Osteoblast (primary cell): ENCODE measurements around the gene GOLPH3. TPM values are rescaled to one million over a fixed set of nuclear protein-coding genes. Genes with fewer than 3 reads are reported as not detected.
"Not testable (repeated sequence)": the region's sequence is repeated elsewhere in the genome, so short reads cannot be mapped to it uniquely, and the experiment has no call there.

Experiments
- DNase-seq: peaks from one replicate; pipeline ENCODE4 v3.0.0; 2011; ENCODE audit warnings: low spot score, mixed read lengths; ENCODE audit not compliant: insufficient read length; ENCODE audit errors: missing footprints
- H2AFZ ChIP-seq: 2 replicates; pipeline ENCODE4 v1.6.0; 2011; ENCODE audit warnings: mild to moderate bottlenecking, low read length
- H3K27ac ChIP-seq: 2 replicates; pipeline ENCODE4 v1.5.1; 2011; ENCODE audit warnings: mild to moderate bottlenecking, low read depth, low read length, moderate library complexity
- H3K27me3 ChIP-seq: 2 replicates; pipeline ENCODE4 v1.6.0; 2012; ENCODE audit warnings: mild to moderate bottlenecking, control low read depth, inconsistent platforms, low read length, moderate library complexity; ENCODE audit not compliant: insufficient read depth
- H3K36me3 ChIP-seq: 2 replicates; pipeline ENCODE4 v1.5.1; 2011; ENCODE audit warnings: mild to moderate bottlenecking, low read length, control low read depth, moderate library complexity; ENCODE audit not compliant: insufficient read depth
- H3K4me1 ChIP-seq: 2 replicates; pipeline ENCODE4 v1.5.1; 2011; ENCODE audit warnings: mild to moderate bottlenecking, low read length, control low read depth, moderate library complexity; ENCODE audit not compliant: insufficient read depth
- H3K4me2 ChIP-seq: 2 replicates; pipeline ENCODE4 v1.6.0; 2011; ENCODE audit warnings: mild to moderate bottlenecking, low read length; ENCODE audit not compliant: insufficient read depth
- H3K4me3 ChIP-seq: fragments of 200-600 bp; sonication (generic); 3 replicates; pipeline ENCODE4 v1.5.1; 2012; ENCODE audit warnings: mild to moderate bottlenecking, low read length, inconsistent platforms; ENCODE audit not compliant: insufficient read depth
- H3K79me2 ChIP-seq: 2 replicates; pipeline ENCODE4 v1.6.0; 2012; ENCODE audit warnings: mild to moderate bottlenecking, low read length, control low read depth, inconsistent platforms; ENCODE audit not compliant: insufficient read depth
- H3K9me3 ChIP-seq: 2 replicates; pipeline ENCODE4 v1.5.1; 2011; ENCODE audit warnings: low read depth, low read length, control low read depth
- H4K20me1 ChIP-seq: 2 replicates; pipeline ENCODE4 v1.6.0; 2012; ENCODE audit warnings: mild to moderate bottlenecking, low read length, control low read depth; ENCODE audit not compliant: insufficient read depth
- CTCF ChIP-seq: IDR thresholded peaks from 2 replicates; pipeline ENCODE4 v1.5.1; 2011; ENCODE audit warnings: mild to moderate bottlenecking, low read depth, low read length, moderate library complexity; ENCODE audit errors: extremely low read depth
- total RNA-seq: library from RNA; depleted of rRNA; stranded (reverse); fragments of >200 nt; gene quantifications from 2 replicates; pipeline ENCODE4 v1.2.3, GENCODE V29; 2012

Gene GOLPH3
- 83.2 and 88.7 TPM in 2 replicates for total RNA-seq

GRCh38 chr5:32174011-32174870 lies at the start of gene GOLPH3:
Gene GOLPH3 (minus strand): TSS chr5:32174319. CDS start chr5:32174034, 285 bp downstream.
- Histone ChIP-seq H3K4me2 (peak within 1 kb of the TSS; percentile 91), H3K4me1 (peaks cover 25% of the 10 kb centered on the region), H3K27me3 (no peaks in the 10 kb centered on the region), H3K9me3 (no peaks in the 10 kb centered on the region), H3K4me3 (peak within 1 kb of the TSS; percentile 98), H3K27ac (peak within 1 kb of the TSS; percentile 99), H3K36me3 (peaks cover 24% of the 10 kb centered on the region), H4K20me1 (peaks cover 35% of the 10 kb centered on the region), H2AFZ (peak within 1 kb of the TSS; percentile 95), H3K79me2 (peaks cover 59% of the 10 kb centered on the region)
- TF ChIP-seq CTCF, result no peak
- peak; percentile 97 for DNase-seq

GRCh38 chr5:32222723-32223470 lies 48.8 kb upstream of the GOLPH3 start:
- H3K79me2 ChIP-seq, result no peaks in the 10 kb centered on the region
- H3K4me2 ChIP-seq, result no peak overlapping the region
- no peaks in the 10 kb centered on the region for H3K9me3 ChIP-seq
- TF ChIP-seq CTCF, result no peak
- H3K27me3 ChIP-seq, result no peaks in the 10 kb centered on the region
- no peak overlapping the region for H3K27ac ChIP-seq
- no peak overlapping the region for H3K4me3 ChIP-seq
- no peaks in the 10 kb centered on the region for H3K36me3 ChIP-seq
- H4K20me1 ChIP-seq, result no peaks in the 10 kb centered on the region
- no peak for DNase-seq
- H3K4me1 ChIP-seq, result peaks cover 13% of the 10 kb centered on the region
- no peak overlapping the region for H2AFZ ChIP-seq

- H3K79me2 ChIP-seq, result no peaks in the 10 kb centered on the region
- no peaks in the 10 kb centered on the region for H3K36me3 ChIP-seq
- no peak for TF ChIP-seq CTCF
- no peak overlapping the region for H3K4me3 ChIP-seq
- no peaks in the 10 kb centered on the region for H3K27me3 ChIP-seq
- no peaks in the 10 kb centered on the region for H3K4me1 ChIP-seq
- H2AFZ ChIP-seq, result peak overlapping the region; percentile 40
- H3K4me2 ChIP-seq, result no peak overlapping the region
- no peaks in the 10 kb centered on the region for H3K9me3 ChIP-seq
- no peak for DNase-seq
- no peaks in the 10 kb centered on the region for H4K20me1 ChIP-seq
- H3K27ac ChIP-seq, result no peak overlapping the region
Measured at GRCh38 chr5:32217886-32218396, 43.8 kb upstream of the GOLPH3 start.

- H3K4me3 ChIP-seq, H3K4me1 ChIP-seq, DNase-seq, H3K79me2 ChIP-seq, H3K4me2 ChIP-seq, H3K27ac ChIP-seq, H3K27me3 ChIP-seq, H3K36me3 ChIP-seq, H2AFZ ChIP-seq, H3K9me3 ChIP-seq, H4K20me1 ChIP-seq: not testable (repeated sequence)
Measured at GRCh38 chr5:32214344-32214743, 40.2 kb upstream of the GOLPH3 start.
